ENCODE measurements around the gene SH3GLB2. TPM values are rescaled to one million over a fixed set of nuclear protein-coding genes. Genes with fewer than 3 reads are reported as not detected.
"Not testable (repeated sequence)": the region's sequence is repeated elsewhere in the genome, so short reads cannot be mapped to it uniquely, and the experiment has no call there.

Gene SH3GLB2
- total RNA-seq, 1 donor from 2014 or later = 33.0 TPM

- DNase-seq = no peak
These were observed 32.3 kb downstream of the SH3GLB2 start for GRCh38 chr9:128995791-128996190.

- DNase-seq = no peak
These were observed 35.1 kb downstream of the SH3GLB2 start for GRCh38 chr9:128992995-128993394.

DNA sequence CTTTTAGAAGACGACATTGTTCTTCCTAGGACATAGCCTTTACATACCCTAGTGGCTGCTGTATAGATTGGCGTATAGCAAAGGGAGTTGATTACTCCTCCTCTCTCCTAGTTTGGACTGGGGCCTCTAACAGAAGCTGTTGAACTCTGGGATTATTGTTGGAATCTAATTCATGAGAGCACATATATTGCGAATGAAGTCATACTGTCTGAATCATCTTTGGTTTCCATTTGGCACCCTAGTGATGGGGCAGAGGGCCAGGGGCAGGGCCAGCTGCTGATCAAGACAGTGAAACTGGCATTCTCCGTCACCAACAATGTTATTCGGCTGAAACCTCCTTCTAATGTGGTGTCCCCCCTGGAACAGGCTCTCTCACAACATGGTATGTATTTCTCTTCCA, 40.3 kb downstream of the SH3GLB2 start:
- no peak for DNase-seq

GRCh38 chr9:128986671-128987070, 41.5 kb downstream of the SH3GLB2 start:
- no peak for DNase-seq

- no peak for DNase-seq
These were observed 44.6 kb downstream of the SH3GLB2 start for GRCh38 chr9:128983536-128983935.

DNA sequence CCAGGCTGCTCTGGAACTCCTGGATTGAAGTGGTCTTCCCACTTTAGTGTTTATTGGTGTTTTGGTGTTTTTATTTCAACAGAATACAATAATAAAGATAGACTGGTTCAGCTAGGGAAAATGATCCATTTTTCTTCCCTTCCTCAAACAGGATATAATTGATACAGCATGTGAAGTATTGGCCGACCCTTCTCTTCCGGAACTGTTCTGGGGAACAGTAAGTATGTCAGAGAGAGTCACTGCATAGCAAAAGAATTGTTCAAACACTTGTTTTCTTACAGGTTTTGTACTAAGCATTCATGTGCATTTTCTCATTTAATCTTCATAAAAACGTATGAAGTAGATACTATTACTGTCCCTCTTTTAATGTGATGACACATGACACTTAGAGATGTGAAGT, 49.0 kb downstream of the SH3GLB2 start:
- no peak for DNase-seq

DNA sequence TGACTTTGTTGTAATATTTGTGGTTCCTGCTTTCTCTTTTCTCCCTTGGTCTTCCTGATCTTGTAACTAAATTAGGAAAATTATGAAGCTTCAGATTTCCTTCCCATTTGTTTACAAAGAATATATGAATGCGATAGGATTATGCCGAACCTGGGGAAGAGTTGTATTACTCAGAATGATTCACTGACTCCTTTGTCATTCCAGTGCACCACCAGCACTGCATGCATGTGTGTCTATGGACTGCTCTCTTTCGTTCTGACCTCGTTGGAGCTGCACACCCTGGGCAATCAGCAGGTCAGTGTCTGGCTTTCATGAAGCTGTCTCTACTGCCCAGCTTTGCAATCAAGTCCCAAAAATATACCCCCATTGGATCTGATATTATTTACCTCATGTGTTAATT, 55.2 kb downstream of the SH3GLB2 start:
- DNase-seq = no peak

DNA sequence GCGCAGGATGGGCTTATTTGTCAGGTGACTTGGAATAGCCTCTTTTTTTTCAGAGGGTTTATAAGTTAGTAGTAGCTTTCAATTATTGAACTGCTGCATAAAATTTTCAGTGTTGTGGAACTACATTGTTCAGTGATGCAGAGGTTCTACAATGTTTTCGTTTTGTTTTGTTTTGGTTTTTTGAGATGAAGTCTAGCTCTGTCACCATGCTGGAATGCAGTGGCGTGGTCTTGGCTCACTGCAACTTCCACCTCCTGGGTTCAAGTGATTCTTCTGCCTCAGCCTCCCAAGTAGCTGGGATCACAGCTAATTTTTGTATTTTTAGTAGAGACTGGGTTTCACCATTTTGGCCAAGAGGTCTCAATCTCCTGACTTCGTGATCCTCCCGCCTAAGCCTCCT, 58.6 kb downstream of the SH3GLB2 start:
- DNase-seq = no peak

GRCh38 chr9:128961403-128961802, 66.7 kb downstream of the SH3GLB2 start:
- DNase-seq = not testable (repeated sequence)

Other genes starting within 250 kb of the SH3GLB2 start
- 7.1 TPM for gene TBC1D13, start 241.1 kb downstream of the SH3GLB2 start, total RNA-seq
- gene ENDOG, start 209.8 kb downstream of the SH3GLB2 start, total RNA-seq = 7.0 TPM
- 10.6 TPM for gene SPOUT1, start 198.5 kb downstream of the SH3GLB2 start, total RNA-seq
- gene KYAT1, start 146.4 kb downstream of the SH3GLB2 start, total RNA-seq = 3.4 TPM
- 27.5 TPM for gene LRRC8A, start 146.2 kb downstream of the SH3GLB2 start, total RNA-seq
- 13.5 TPM for gene PHYHD1, start 107.3 kb downstream of the SH3GLB2 start, total RNA-seq
- 7.8 TPM for gene DOLK, start 80.7 kb downstream of the SH3GLB2 start, total RNA-seq
- gene NUP188, start 80.6 kb downstream of the SH3GLB2 start, total RNA-seq = 49.8 TPM
- 16.2 TPM for gene MIGA2, start 8.3 kb upstream of the SH3GLB2 start, total RNA-seq
- 6.2 TPM for gene DOLPP1, start 52.8 kb upstream of the SH3GLB2 start, total RNA-seq
- 28.7 TPM for gene CRAT, start 82.5 kb upstream of the SH3GLB2 start, total RNA-seq
- gene PTPA, start 83.1 kb upstream of the SH3GLB2 start, total RNA-seq = 42.2 TPM
- 23.0 TPM for gene IER5L, start 149.9 kb upstream of the SH3GLB2 start, total RNA-seq

All from skin of body (tissue), 2 donors.